Adrenal gland (tissue), 12 donors: ENCODE measurements around the gene NRXN3. TPM values are rescaled to one million over a fixed set of nuclear protein-coding genes. Genes with fewer than 3 reads are reported as not detected.

Experiments
- DNase-seq, 7 donors: peaks; one replicate each; pipeline ENCODE4 v3.0.0-alpha.2; 2019 to 2020
- H3K27ac ChIP-seq, 5 donors: fragments of 200-600 bp; sonication (generic) in 4 of 5; 1 replicate in 3 of 5; 2 replicates in 2 of 5; pipeline versions ENCODE4 v1.5.1 to v1.8.0; 2016 to 2020; ENCODE audit warnings: mild to moderate bottlenecking in 1 of 5
- H3K27me3 ChIP-seq: fragments of 200-600 bp; 2 replicates; pipeline ENCODE4 v1.8.0; 2021
- H3K36me3 ChIP-seq, 2 donors: fragments of 200-600 bp; replicated peaks in 1 of 2; 1 replicate in 1 of 2; 2 replicates in 1 of 2; pipeline versions ENCODE4 v1.5.1 to v1.8.0; 2018 to 2022
- H3K4me1 ChIP-seq, 2 donors: fragments of 200-600 bp; replicated peaks in 1 of 2; 1 replicate in 1 of 2; 2 replicates in 1 of 2; pipeline versions ENCODE4 v1.5.1 to v1.8.0; 2018 to 2021
- H3K4me3 ChIP-seq, 4 donors: fragments of 200-600 bp; sonication (generic) in 3 of 4; one replicate each; pipeline ENCODE4 v1.5.1; 2016 to 2018
- H3K9me3 ChIP-seq, 3 donors: fragments of 200-600 bp; sonication (generic) in 1 of 3; replicated peaks in 1 of 3; 1 replicate in 2 of 3; 2 replicates in 1 of 3; pipeline versions ENCODE4 v1.5.1 to v1.8.0; 2016 to 2021
- CTCF ChIP-seq, 6 experiments: fragments of 450-650 bp in 4 of 6; fragments of 200-600 bp in 2 of 6; sonication (generic) in 1 of 6; IDR thresholded peaks; 1 replicate in 5 of 6; 2 replicates in 1 of 6; pipeline versions ENCODE4 v1.5.1 to v1.8.0; 2016 to 2021; ENCODE audit warnings: antibody characterized with exemption in 6 of 6, mild to moderate bottlenecking in 2 of 6, moderate library complexity in 1 of 6
- POLR2A ChIP-seq, 2 donors: fragments of 450-650 bp; IDR thresholded peaks; one replicate each; pipeline ENCODE4 v1.6.1; 2017; ENCODE audit warnings: antibody characterized with exemption in 2 of 2, mild to moderate bottlenecking in 2 of 2, moderate library complexity in 1 of 2
- WGBS, 4 donors: extraction: QIAGEN DNeasy Blood & Tissue Kit in 2 of 4; methylation state at CpG; one replicate each; pipeline versions ENCODE4 v1.1.5 to v1.1.7; 2013 to 2017; 5-methylcytosine and 5-hydroxymethylcytosine counted together
- intact Hi-C, 2 donors: fragments of 100-400 bp; cut with DNase I; formaldehyde crosslinking; loops; one replicate each; pipeline versions ENCODE4 v1.14.1 to v1.15.0; 2022 to 2023
- polyA plus RNA-seq, 3 donors: library from polyadenylated mRNA; stranded (reverse); fragments of 200-250 nt in 2 of 3; fragments of 350-450 nt in 1 of 3; fragmentation: Illumina TruSeq in 1 of 3; extraction: RNeasy Lipid Tissue Mini Kit (QIAGEN cat#74804) in 1 of 3; gene quantifications; one replicate each; pipeline ENCODE4 v1.2.3, GENCODE V29; 2013 to 2014
- total RNA-seq, 9 donors: library from RNA; depleted of rRNA in 4 of 9; stranded (reverse); fragments of >200 nt in 4 of 9; fragments of 120-200 nt in 1 of 9; fragmentation: NEBNext Ultra II Directional in 1 of 9; extraction: Animal tissue kit (Norgen Biotek cat#: 25700) in 1 of 9; gene quantifications; one replicate each; pipeline versions ENCODE4 v1.1.0 to v1.2.4, GENCODE V29; 2013 to 2023
- donor health status: healthy with polysubstance abuse.
- donor health status: Bipolar disorder and iron deficiency.
- donor health status: DM: yes; HTN: yes; CAD: no.
- donor health status: DM: no; HTN: no; CAD: no.
- donor health status: DM: no; HTN: no; CAD: no.
- donor health status: DM: yes; HTN: yes; CAD: no.

NRXN3 gene
- total and polyA plus RNA-seq, 12 donors: 0.09 to 8.5 (median 1.6) TPM

GRCh38 chr14:78763746-78764145 lies 593.6 kb downstream of the NRXN3 start:
- Histone ChIP-seq H3K4me3 (no peak overlapping the region), H3K27me3 (no peaks in the 10 kb centered on the region), H3K36me3 (no peaks in the 10 kb centered on the region), H3K9me3 (no peaks in the 10 kb centered on the region), H3K27ac (no peak overlapping the region), H3K4me1 (no peaks in the 10 kb centered on the region)
- DNase-seq: no peak
- intact Hi-C loops: no loop called here
- WGBS, 4 donors: 88 to 100% (median 96%) methylated on average over 1 of the region's 1 CpG
- TF ChIP-seq CTCF (IDR thresholded peaks at IDR 0.05): no peak
- no peak for TF ChIP-seq POLR2A (IDR thresholded peaks at IDR 0.05)

DNA sequence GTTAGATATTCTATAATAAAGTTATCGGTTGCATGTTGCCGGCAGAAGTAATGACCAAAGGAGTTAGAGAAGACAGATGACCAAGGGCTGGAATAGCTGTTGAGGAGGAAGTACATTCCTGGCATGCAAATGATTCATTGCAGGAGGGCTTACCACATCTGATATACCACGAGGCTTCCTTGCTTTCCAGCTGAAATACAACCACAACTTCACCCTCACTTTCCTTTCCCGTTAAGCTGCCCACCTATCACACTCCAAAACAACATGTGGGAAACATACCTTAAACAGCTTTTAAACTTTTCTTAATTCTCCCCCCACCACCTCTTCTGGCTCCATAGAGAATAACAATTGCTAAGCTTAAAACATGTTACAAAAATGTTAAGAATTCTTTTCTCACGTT lies 594.1 kb downstream of the NRXN3 start:
- Histone ChIP-seq H3K27ac (no peak overlapping the region), H3K4me1 (no peaks in the 10 kb centered on the region), H3K27me3 (no peaks in the 10 kb centered on the region), H3K4me3 (no peak overlapping the region), H3K36me3 (no peaks in the 10 kb centered on the region), H3K9me3 (no peaks in the 10 kb centered on the region)
- no peak for DNase-seq
- intact Hi-C loops: no loop called here
- WGBS, 4 donors: 29 to 39% (median 32%) methylated on average over 5 of the region's 5 CpGs
- TF ChIP-seq CTCF (IDR thresholded peaks at IDR 0.05) (no peak), POLR2A (IDR thresholded peaks at IDR 0.05) (no peak)

GRCh38 chr14:78764645-78765044 lies 594.5 kb downstream of the NRXN3 start:
- no peaks in the 10 kb centered on the region for H3K27me3 ChIP-seq
- no peak for TF ChIP-seq POLR2A (IDR thresholded peaks at IDR 0.05)
- no peak for TF ChIP-seq CTCF (IDR thresholded peaks at IDR 0.05)
- 52 to 81% (median 59%) methylated on average over 4 of the region's 4 CpGs for WGBS, 4 donors
- no peak overlapping the region for H3K27ac ChIP-seq
- no peak for DNase-seq
- H3K9me3 ChIP-seq: no peaks in the 10 kb centered on the region
- no peaks in the 10 kb centered on the region for H3K36me3 ChIP-seq
- H3K4me1 ChIP-seq: no peaks in the 10 kb centered on the region
- no peak overlapping the region for H3K4me3 ChIP-seq
- intact Hi-C loops: no loop called here

GRCh38 chr14:78767436-78767835 lies 597.3 kb downstream of the NRXN3 start:
- intact Hi-C loops: no loop called here
- no peaks in the 10 kb centered on the region for H3K4me1 ChIP-seq
- no peaks in the 10 kb centered on the region for H3K27me3 ChIP-seq
- H3K27ac ChIP-seq: no peak overlapping the region
- no peak for DNase-seq
- 48 to 58% (median 56%) methylated on average over 5 of the region's 5 CpGs for WGBS, 4 donors
- no peaks in the 10 kb centered on the region for H3K36me3 ChIP-seq
- no peak overlapping the region for H3K4me3 ChIP-seq
- no peaks in the 10 kb centered on the region for H3K9me3 ChIP-seq
- TF ChIP-seq POLR2A (IDR thresholded peaks at IDR 0.05): no peak
- no peak for TF ChIP-seq CTCF (IDR thresholded peaks at IDR 0.05)
